ENCODE measurements around the gene RDH12.

RDH12 gene

DNA sequence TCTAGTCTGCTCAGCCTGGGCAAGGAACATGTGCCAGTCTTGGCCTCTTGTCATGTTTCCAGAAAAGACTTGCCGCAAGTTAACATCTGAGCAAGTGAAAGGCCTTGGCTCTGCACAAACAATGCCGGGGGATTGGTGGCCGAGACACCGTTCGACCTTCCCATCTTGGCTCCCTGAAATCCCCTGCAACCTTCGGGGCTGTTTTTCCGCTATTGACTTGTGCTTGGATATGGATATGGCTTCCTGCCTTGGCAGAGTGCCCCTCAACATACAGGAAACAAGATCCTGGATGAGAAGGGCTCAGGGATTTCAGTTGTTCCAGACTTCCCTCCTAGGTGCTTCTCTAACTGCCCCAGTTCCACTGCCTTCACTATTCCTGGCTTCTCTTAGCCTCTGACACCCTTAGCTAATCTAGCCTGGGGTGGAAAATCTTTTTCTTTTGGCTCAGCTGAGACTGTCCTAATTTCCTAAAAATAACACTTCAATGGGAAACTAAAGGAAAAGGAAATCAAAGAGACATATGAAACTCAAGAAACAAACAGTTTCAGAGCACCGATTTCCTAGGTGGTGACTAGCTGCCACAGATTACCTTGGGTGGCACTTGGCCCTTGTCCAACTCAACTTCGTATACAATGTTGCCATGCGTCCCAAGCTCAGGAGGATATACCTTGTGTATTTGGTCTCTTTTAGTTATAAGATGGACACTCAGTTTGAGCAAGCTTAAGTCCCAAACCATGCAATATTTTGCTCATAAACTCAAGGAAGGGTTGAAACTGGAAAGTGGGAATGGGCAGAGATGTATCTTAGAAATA is 33.9 kb downstream of the RDH12 start:
- FAIRE-seq (no peak), DNase-seq (ENCODE audit: insufficient read length, low spot score) (no peak)
- no peak for TF ChIP-seq SPI1 (IDR thresholded peaks at IDR 0.05; ENCODE audit: low read depth, low read length)
- TF ChIP-seq POLR2AphosphoS5 (IDR thresholded peaks at IDR 0.05; ENCODE audit: low read depth, low read length), result no peak
- TF ChIP-seq POU2F2 (IDR thresholded peaks at IDR 0.05; ENCODE audit: low read depth, low read length), result no peak
- TF ChIP-seq PAX5 (IDR thresholded peaks at IDR 0.05; ENCODE audit: insufficient read depth, low read length, severe bottlenecking), result no peak
- no peak for TF ChIP-seq TAF1 (IDR thresholded peaks at IDR 0.05; ENCODE audit: low read depth, low read length)
- TF ChIP-seq POLR2A (IDR thresholded peaks at IDR 0.05; ENCODE audit: low read depth, low read length), result no peak

DNA sequence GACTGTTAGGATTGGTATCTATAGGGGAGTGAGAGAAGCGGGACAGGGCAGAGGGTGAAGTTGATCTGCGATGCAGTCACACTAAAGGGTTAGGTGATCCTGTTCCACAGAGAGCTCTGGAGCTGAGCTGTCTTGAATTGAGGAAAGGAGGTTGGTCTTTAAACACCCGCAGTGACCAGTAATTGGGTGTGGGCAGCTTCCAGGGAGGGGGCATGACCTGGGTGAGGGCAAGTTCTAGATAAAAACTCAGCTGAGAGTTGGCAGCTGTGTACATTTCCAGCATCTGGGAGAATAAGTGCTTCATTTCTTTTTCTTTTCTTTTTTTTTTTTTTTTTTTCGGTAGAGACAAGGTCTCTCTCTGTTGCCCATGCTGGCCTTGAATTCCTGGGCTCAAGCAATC is 35.1 kb downstream of the RDH12 start:
- no peak for TF ChIP-seq POU2F2 (IDR thresholded peaks at IDR 0.05; ENCODE audit: low read depth, low read length)
- TF ChIP-seq POLR2AphosphoS5 (IDR thresholded peaks at IDR 0.05; ENCODE audit: low read depth, low read length), result no peak
- TF ChIP-seq SPI1 (IDR thresholded peaks at IDR 0.05; ENCODE audit: low read depth, low read length), result no peak
- DNase-seq (ENCODE audit: insufficient read length, low spot score) (no peak), FAIRE-seq (no peak)

DNA sequence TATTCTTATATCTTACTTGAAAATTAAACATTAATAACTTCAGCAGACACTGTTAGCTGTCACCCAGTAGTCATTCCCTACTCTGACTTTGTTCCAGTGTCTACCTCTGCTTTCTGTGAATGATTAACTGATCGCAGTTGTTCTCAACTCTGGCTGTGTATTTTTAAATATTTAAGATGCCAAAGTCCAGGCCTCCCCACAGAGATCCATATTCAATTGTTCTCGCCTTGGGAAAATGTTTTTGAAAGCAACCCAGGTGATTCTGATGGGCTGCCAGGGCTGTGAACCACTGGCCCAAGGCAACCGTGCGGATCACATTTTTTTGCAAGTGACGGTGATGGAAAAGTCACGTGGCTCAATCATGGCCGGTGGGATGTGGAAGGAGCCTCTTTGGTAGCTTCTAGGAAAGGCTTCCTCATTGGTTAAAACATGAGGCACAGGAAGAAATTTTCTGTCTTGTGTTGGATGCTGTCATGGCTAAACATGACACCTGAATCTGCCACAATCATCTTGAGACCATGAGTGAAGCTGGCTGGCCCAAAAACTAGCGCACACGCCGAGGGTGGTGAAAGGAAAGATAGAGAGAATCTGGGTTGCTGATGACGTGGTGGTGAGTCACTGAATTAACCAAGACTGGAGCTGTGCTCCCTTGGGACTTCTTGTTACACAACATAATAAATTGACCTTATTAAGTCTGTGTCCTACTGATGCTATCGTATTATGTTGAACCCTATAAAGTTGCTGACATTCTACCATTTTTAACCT is 37.2 kb downstream of the RDH12 start:
- DNase-seq (ENCODE audit: insufficient read length, low spot score) (no peak), FAIRE-seq (no peak)
- TF ChIP-seq TAF1 (IDR thresholded peaks at IDR 0.05; ENCODE audit: low read depth, low read length) (no peak), POU2F2 (IDR thresholded peaks at IDR 0.05; ENCODE audit: low read depth, low read length) (no peak), SPI1 (IDR thresholded peaks at IDR 0.05; ENCODE audit: low read depth, low read length) (no peak), POLR2A (IDR thresholded peaks at IDR 0.05; ENCODE audit: low read depth, low read length) (no peak), PAX5 (IDR thresholded peaks at IDR 0.05; ENCODE audit: insufficient read depth, low read length, severe bottlenecking) (no peak), POLR2AphosphoS5 (IDR thresholded peaks at IDR 0.05; ENCODE audit: low read depth, low read length) (no peak)

GRCh38 chr14:67744046-67744445 is 42.4 kb downstream of the RDH12 start:
- TF ChIP-seq PAX5 (IDR thresholded peaks at IDR 0.05; ENCODE audit: insufficient read depth, low read length, severe bottlenecking) (no peak), POLR2AphosphoS5 (IDR thresholded peaks at IDR 0.05; ENCODE audit: low read depth, low read length) (no peak), SPI1 (IDR thresholded peaks at IDR 0.05; ENCODE audit: low read depth, low read length) (no peak), TAF1 (IDR thresholded peaks at IDR 0.05; ENCODE audit: low read depth, low read length) (no peak), POLR2A (IDR thresholded peaks at IDR 0.05; ENCODE audit: low read depth, low read length) (no peak), POU2F2 (IDR thresholded peaks at IDR 0.05; ENCODE audit: low read depth, low read length) (no peak)
- DNase-seq (ENCODE audit: insufficient read length, low spot score) (no peak), FAIRE-seq (no peak)

GRCh38 chr14:67746927-67747326 is 45.2 kb downstream of the RDH12 start:
- peak; percentile 40 for DNase-seq (ENCODE audit: insufficient read length, low spot score)
- TF ChIP-seq POU2F2 (IDR thresholded peaks at IDR 0.05; ENCODE audit: low read depth, low read length) (no peak), PAX5 (IDR thresholded peaks at IDR 0.05; ENCODE audit: insufficient read depth, low read length, severe bottlenecking) (no peak), TAF1 (IDR thresholded peaks at IDR 0.05; ENCODE audit: low read depth, low read length) (no peak), SPI1 (IDR thresholded peaks at IDR 0.05; ENCODE audit: low read depth, low read length) (no peak), POLR2AphosphoS5 (IDR thresholded peaks at IDR 0.05; ENCODE audit: low read depth, low read length) (no peak)

GRCh38 chr14:67748312-67748711 is 46.6 kb downstream of the RDH12 start:
- DNase-seq (ENCODE audit: insufficient read length, low spot score), result no peak
- no peak for TF ChIP-seq POU2F2 (IDR thresholded peaks at IDR 0.05; ENCODE audit: low read depth, low read length)
- TF ChIP-seq PAX5 (IDR thresholded peaks at IDR 0.05; ENCODE audit: insufficient read depth, low read length, severe bottlenecking), result no peak
- no peak for TF ChIP-seq TAF1 (IDR thresholded peaks at IDR 0.05; ENCODE audit: low read depth, low read length)
- TF ChIP-seq SPI1 (IDR thresholded peaks at IDR 0.05; ENCODE audit: low read depth, low read length), result no peak
- no peak for TF ChIP-seq POLR2A (IDR thresholded peaks at IDR 0.05; ENCODE audit: low read depth, low read length)
- TF ChIP-seq POLR2AphosphoS5 (IDR thresholded peaks at IDR 0.05; ENCODE audit: low read depth, low read length), result no peak
- no peak for FAIRE-seq

More at GRCh38 chr14:67746927-67747326, 45.2 kb downstream of the RDH12 start:
- peak; percentile 41 for FAIRE-seq

DNA sequence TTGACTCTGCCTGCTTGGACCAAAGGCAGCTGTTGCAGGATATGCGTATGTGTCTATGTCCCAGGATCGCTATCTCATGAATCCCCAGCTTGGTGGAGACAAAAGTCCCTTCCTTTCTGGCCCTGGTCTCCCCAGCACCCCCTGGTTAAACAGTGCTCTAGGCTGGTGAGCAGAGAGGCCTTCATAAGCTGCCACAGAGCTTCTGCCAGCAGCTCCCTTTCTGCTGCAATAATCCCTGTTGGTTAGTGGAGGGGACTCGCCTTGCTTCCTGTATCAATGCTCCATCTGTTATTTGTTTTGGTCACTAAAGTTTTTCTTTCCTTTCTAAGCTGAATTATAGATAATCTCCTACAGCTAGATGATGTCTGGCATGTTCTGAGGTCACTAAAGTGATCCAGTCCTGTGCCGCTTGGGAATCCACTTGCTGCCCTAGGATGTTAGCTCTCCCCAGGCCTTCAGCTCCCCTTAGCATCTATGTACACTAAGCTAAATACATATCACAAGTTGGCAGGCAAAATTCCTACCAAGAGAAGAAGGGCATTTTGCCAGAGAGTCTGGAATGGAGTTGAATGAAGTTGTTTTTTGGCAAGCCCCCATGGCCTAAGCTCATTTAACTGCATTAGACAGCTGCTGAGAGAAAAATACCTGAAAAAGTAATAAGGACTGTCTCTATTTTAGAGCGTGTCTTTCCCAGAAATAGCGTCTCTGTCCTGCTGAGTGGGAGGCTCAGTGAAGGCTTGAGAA is 47.8 kb downstream of the RDH12 start:
- DNase-seq (ENCODE audit: insufficient read length, low spot score) (no peak), FAIRE-seq (no peak)
- no peak for TF ChIP-seq POLR2A (IDR thresholded peaks at IDR 0.05; ENCODE audit: low read depth, low read length)
- TF ChIP-seq PAX5 (IDR thresholded peaks at IDR 0.05; ENCODE audit: insufficient read depth, low read length, severe bottlenecking), result no peak
- TF ChIP-seq POLR2AphosphoS5 (IDR thresholded peaks at IDR 0.05; ENCODE audit: low read depth, low read length), result no peak
- TF ChIP-seq TAF1 (IDR thresholded peaks at IDR 0.05; ENCODE audit: low read depth, low read length), result no peak
- TF ChIP-seq POU2F2 (IDR thresholded peaks at IDR 0.05; ENCODE audit: low read depth, low read length), result no peak
- TF ChIP-seq SPI1 (IDR thresholded peaks at IDR 0.05; ENCODE audit: low read depth, low read length), result no peak

- DNase-seq (ENCODE audit: insufficient read length, low spot score), result no peak
- no peak for FAIRE-seq
- TF ChIP-seq POLR2AphosphoS5 (IDR thresholded peaks at IDR 0.05; ENCODE audit: low read depth, low read length) (no peak), SPI1 (IDR thresholded peaks at IDR 0.05; ENCODE audit: low read depth, low read length) (no peak), PAX5 (IDR thresholded peaks at IDR 0.05; ENCODE audit: insufficient read depth, low read length, severe bottlenecking) (no peak), TAF1 (IDR thresholded peaks at IDR 0.05; ENCODE audit: low read depth, low read length) (no peak), POLR2A (IDR thresholded peaks at IDR 0.05; ENCODE audit: low read depth, low read length) (no peak)
These were observed 54.8 kb downstream of the RDH12 start for GRCh38 chr14:67756496-67756895.

GRCh38 chr14:67757175-67757574 is 55.5 kb downstream of the RDH12 start:
- DNase-seq (ENCODE audit: insufficient read length, low spot score) (no peak), FAIRE-seq (no peak)
- TF ChIP-seq POLR2A (IDR thresholded peaks at IDR 0.05; ENCODE audit: low read depth, low read length) (no peak), PAX5 (IDR thresholded peaks at IDR 0.05; ENCODE audit: insufficient read depth, low read length, severe bottlenecking) (no peak), POLR2AphosphoS5 (IDR thresholded peaks at IDR 0.05; ENCODE audit: low read depth, low read length) (no peak), TAF1 (IDR thresholded peaks at IDR 0.05; ENCODE audit: low read depth, low read length) (no peak)

Data from GM12891 (cell line).